LNCAP (cell line): ENCODE measurements around the gene HOXC4.

Source experiments
- TF ChIP-seq, protein P1 (sequence below): fragments of 450-650 bp; IDR thresholded peaks from 2 replicates; pipeline ENCODE4 v1.5.1; 2017; ENCODE audit warnings: mild to moderate bottlenecking

HOXC4 gene

DNA sequence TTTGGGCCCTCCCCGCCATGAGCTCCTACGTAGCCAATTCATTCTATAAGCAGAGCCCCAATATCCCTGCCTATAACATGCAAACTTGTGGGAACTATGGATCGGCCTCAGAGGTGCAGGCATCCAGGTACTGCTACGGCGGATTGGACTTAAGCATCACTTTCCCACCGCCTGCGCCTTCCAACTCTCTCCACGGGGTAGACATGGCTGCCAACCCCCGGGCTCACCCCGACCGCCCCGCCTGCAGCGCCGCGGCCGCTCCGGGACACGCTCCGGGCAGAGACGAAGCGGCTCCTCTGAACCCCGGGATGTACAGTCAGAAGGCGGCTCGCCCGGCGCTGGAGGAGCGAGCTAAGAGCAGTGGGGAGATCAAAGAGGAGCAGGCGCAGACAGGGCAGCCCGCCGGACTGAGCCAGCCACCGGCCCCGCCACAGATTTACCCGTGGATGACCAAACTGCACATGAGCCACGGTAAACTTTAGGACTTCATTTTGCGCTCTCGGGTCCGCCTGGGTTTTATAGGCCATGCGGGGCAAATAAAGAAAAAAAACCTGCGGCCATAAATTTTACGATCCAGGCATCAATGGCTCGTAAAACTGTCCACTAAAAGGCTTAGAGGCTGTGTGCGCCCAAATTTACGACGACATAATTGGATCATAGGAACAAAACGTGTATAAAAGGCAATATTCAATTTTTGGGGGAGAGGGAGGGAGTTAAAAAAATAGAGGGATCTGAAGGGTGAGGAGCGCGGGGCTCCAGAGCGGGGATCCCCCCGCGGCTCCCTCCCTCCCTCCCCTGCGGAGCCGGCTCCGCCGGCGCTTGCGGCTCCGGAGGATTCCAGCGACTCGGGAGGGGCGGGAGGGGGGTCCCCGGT lies 20.3 kb upstream of the HOXC4 start:
- TF ChIP-seq, protein P1, sequence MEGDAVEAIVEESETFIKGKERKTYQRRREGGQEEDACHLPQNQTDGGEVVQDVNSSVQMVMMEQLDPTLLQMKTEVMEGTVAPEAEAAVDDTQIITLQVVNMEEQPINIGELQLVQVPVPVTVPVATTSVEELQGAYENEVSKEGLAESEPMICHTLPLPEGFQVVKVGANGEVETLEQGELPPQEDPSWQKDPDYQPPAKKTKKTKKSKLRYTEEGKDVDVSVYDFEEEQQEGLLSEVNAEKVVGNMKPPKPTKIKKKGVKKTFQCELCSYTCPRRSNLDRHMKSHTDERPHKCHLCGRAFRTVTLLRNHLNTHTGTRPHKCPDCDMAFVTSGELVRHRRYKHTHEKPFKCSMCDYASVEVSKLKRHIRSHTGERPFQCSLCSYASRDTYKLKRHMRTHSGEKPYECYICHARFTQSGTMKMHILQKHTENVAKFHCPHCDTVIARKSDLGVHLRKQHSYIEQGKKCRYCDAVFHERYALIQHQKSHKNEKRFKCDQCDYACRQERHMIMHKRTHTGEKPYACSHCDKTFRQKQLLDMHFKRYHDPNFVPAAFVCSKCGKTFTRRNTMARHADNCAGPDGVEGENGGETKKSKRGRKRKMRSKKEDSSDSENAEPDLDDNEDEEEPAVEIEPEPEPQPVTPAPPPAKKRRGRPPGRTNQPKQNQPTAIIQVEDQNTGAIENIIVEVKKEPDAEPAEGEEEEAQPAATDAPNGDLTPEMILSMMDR, result no peak

DNA sequence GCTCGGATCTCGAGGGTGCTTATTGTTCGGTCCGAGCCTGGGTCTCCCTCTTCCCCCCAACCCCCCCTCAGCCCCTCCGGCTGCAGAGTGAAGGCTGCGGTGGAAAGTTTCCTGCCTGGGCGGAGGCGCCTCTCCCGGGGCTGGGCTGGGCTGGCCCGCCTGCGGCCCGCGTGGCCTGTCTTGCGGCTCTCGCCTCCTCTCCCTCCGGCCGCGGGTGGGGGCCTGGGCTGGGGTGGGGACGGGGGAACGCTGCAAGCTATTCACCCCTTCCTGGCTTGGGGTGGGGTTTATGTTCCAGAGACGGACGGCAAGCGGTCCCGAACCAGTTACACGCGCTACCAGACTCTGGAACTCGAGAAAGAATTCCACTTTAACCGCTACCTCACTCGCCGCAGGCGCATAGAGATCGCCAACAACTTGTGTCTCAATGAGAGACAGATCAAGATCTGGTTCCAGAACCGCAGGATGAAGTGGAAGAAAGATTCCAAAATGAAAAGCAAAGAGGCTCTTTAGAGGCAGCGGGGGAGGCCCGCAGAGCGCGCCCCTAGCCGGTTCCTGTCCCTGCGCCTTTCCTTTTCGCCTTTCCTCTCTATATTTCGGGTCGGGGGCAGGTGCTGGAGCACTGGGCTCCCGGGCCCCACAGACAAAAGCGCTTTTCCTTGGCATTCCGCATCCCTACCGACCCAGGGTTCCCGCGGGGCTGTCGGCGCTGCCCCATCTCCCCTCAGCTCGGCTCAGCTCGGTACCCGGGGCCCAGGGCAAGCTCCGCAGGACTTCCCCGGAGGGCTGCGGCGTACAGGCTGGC lies 19.5 kb upstream of the HOXC4 start:
- TF ChIP-seq, protein P1, result no peak

DNA sequence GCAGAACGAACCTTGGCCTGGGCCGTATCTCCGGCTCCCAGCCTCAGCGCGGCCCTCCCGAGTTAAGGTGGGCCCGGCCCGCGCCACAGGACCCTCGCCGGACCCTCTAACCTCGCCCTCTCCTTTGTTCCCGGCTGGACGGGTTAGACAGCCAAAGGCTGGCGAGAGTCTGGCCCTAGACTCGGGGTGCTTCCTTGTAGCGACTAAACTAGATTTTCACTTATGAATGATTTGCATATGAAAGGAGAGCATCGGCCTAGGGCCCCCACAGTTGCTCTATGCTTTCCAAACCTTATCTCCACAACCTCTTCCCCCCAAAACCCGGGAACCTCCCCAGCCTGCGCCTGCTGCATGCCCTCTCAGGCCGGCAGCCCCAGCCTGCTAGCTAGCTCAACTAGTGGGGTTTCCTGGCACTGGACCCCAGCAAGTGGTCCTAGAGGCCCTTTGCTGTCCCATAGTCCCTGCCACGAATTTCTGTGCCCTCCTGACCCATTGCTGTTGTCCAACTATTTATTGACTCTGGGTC lies 18.8 kb upstream of the HOXC4 start:
- TF ChIP-seq, protein P1, result no peak

DNA sequence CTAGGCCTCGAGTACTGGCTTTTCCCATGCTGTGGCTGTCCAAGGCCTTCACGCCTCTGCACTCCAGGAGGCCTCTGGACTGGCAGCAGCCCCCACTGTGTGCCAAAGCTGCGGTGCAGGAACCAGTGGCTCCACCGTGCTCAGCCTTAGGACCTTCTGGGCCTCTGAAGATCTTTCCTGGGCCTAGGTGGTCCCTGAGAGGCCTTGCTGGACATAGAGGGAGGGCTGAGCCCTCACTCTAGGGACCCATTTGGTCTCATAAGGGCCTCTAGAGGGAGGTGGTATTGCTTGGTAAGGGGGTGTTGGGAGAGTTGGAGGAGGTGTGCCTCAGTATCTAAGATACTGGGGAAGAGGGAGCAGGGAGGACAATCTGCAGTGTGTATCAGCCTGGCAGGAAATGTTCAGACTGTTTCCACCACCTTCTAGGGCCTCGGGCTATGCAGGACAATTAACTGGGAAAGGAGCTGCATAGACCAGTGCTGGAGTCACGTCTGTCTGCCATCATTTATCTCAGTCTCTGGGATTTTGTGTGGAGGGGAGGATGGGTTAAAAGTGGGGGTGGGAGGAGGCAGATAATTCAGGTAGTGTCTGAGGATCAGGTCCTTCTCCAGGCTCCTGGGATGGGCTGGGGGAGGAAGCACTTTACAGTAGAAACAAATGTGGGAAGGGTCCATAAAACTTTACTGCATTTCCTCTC lies 17.9 kb upstream of the HOXC4 start:
- TF ChIP-seq, protein P1, result no peak

DNA sequence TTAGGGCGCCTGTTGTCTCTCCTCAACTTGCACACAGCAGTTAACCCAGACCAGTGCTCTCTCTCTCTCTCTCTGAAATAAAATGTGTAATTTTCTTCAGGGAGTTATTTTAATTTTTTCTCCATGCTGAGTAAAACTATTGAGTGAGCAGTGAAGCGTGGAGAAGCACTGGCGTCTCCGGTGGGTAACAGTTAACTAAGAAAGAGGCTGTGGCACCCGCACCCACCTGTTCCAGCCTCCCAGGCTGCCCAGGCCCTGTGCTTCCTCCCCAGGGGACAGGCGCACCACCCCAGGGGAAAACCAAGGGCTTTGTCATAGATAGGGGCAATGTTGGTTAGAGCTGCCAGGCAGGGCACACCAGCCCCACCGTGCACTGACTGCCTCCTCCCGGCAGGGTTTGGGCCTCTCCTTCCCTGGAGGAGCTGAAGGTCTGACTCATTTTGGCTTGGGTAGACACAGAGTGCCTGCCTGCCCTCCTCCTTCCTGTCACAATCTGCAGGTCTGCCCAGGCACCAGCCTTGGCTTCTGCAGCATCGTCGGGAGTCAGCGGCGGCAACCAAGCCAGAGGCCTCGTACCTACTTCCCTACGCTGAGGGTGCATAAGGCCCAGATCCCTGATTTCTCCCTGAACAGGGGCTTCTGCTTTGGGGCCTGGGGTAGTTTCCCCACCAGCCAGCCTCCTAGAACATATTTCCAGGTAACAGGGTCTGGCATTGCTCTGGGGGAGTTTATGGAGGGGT lies 16.8 kb upstream of the HOXC4 start:
- TF ChIP-seq, protein P1, result no peak

DNA sequence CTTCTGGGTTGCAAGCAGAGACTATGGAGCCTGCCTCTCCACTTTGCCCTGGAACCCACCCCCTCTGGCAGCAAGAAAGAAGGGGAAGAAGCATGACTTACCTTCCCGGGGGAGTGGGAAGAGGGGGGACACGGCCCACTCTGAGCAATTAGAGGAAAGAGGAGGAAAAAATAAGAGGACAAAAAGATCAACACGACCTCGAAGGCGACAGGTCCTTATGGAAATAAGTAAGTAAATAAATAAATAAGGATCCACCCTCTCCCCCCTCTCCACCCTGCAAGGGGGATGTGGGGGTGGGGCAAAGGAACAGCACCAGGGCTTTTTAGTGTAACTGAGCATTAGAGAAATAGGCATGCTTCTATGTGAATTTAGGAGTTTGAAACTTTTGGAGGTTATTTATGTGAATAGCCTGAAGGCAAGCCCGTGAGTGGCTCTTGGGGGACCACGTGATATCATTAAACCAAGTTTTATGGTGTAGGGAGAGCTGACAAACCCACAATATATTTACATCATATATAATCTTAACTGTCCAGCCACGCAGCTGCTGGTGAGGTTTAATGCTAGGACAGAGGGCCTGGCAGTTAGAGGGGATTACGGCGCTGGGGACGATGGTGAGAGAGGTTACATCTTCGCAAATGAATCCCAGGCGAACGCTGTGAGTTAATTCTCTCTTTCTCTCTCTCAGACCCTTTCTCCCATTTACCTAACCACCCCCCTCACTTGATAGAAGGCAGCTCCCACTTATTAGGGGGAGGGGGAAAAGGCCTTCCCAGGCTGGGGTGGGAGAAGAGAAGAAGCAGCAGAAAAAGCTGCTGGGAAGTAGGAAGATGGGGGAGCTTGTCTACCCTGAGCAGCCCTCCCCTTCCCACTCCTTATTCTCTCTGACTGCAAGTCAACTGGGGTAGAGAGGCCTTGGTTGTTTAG lies 16.0 kb upstream of the HOXC4 start:
- TF ChIP-seq, protein P1, result no peak
